GM20000 (cell line): Measurements from ENCODE around the gene CDR2L.

ENCODE experiments used
- DNase-seq: peaks from one replicate; pipeline ENCODE4 v3.0.0; 2012; ENCODE audit warnings: low spot score
- CTCF ChIP-seq: IDR thresholded peaks from 2 replicates; pipeline ENCODE4 v1.5.1; 2012; ENCODE audit warnings: mild to moderate bottlenecking, control low read depth; ENCODE audit errors: extremely low read depth, missing control alignments

Gene CDR2L

DNA sequence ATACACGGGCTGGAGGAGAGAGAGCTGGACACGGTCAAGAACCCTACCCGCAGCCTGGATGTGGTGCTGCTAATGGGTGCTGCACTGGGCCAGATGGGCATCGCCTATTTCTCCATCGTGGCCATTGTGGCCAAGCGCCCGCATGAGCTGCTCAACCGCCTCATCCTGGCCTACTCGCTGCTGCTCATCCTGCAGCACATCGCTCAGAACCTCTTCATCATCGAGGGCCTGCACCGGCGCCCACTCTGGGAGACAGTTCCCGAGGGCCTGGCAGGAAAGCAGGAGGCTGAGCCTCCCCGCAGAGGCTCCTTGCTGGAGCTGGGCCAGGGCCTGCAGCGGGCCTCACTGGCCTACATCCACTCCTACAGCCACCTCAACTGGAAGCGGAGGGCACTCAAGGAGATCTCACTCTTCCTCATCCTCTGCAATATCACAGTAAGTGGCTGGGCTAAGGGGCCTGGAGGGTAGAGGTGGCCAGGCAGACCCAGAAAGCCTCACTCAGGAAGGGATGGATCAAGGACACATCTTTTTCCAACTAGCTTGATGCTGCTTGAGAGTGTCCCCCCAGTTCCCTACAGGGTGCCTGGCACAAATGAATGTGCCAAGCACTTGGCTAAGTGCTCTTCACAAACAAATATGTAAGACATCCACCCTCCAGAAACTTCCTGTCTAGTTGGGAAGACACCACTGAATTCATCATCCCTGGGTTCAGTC is 40.2 kb upstream of the CDR2L start:
- TF ChIP-seq CTCF, result no peak
- DNase-seq, result no peak

- TF ChIP-seq CTCF, result no peak
- DNase-seq, result no peak
These were observed 37.8 kb upstream of the CDR2L start for GRCh38 chr17:74949455-74950115.

- no peak for DNase-seq
- no peak for TF ChIP-seq CTCF
These were observed 37.2 kb upstream of the CDR2L start for GRCh38 chr17:74950207-74950606.

DNA sequence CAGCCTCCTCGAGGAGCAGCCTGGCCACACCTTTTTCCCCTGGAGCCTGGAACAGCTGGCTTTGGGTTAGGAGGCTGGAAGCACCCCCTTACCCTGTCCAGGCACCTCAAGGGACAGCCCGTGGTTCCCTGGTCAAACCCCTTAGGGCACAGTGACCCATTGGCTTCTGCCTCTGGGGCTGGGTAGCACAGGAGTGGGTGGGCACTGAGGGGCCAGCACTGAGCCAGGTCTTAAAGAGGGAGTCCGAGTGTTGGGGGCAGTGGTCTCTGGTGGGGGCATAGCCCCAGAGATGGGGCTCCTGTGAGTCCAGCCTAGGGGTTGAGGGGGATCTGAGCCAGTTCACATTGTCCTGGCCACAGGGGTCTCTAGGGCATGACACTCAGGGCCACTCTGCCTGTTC is 36.4 kb upstream of the CDR2L start:
- DNase-seq, result no peak
- no peak for TF ChIP-seq CTCF

DNA sequence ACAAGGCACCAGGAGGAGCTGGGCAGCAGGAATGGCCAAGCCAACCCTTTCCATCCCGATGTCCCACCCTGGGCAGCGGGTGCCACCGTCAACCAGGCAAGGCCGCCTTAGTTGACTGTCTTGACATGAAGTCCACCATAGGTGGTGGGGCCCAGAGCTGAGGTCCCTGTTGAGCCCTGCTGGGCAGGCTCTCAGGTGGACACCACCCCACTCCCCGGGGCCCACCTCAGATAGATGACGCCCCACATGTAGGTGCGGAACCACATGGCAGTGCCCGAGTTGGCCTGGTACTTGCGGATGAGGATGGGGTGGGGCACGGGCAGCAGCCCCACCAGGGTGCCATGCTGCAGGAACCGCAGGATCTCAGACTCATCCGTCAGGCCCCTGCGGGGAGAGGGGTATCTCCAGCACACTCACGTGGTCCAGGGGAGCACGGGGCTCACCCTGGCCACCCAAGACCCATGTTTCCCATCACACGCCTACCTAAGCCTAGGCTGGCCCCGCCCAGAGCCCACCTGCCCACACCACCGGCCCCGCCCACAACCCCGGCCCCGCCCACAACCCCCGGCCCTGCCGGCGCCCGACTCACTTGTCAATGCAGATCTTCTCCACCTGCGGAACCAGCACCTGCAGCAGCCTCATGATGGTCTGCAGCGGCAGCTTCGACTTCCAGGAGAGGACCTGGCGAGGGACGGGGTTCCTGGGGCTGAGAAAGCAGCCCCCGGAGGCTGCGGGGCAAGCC is 35.6 kb upstream of the CDR2L start:
- TF ChIP-seq CTCF, result no peak
- no peak for DNase-seq

GRCh38 chr17:74952431-74953133 is 34.9 kb upstream of the CDR2L start:
- DNase-seq, result no peak
- TF ChIP-seq CTCF, result no peak

DNA sequence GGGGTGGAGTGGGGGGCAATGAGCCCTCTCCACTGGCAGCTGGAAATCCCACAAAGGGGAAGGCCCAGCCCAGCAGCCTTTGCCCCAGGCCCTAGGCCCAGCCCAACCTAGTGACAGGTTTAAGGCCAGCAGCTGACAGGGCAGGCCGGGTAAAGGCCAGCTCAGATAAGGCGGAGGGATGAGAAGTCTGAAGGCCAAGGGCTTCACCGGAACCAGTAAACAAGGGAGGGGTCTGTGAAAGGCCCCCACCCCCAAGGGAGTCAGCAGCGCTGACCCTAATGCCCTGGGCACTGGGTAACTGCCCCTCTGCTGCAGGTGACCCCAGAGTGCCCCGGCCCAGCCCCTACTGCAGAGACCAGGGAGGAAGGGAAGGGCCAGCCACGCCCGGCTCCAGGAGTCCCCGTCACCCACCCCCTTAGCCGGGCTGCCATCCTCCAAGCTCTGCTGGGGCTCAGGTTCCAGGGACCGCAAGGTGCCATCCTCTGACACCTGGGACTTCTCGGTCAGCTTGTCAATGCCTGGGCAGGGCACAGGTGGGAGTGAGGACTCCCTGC is 34.2 kb upstream of the CDR2L start:
- no peak for TF ChIP-seq CTCF
- no peak for DNase-seq
